ENCODE results near the gene DCC.

Gene DCC

DNA sequence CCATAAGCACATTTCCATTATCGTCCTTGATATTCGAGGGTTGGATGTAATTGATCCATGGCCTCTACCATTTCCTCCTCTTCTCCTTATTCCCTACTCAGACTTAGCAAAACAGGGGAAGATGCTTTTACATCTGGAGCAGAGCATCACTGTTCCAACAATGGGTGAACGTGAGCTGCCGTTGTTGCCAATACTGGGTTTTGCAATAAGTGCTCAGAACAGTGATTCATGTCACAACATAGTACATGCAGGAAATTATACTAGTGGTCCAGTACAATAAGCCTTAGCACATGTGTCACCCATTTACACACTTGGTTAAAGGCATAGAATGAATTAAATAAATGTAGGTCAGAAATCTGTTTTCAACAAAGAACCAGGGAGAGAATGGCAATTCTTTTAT, 112.4 kb downstream of the DCC start:
- TF ChIP-seq CTCF (IDR thresholded peaks at IDR 0.05; ENCODE audit: control insufficient read depth, extremely low read depth, insufficient read depth), result no peak
- no peak for DNase-seq (ENCODE audit: low read depth)
- no peak overlapping the region for H3K4me3 ChIP-seq (ENCODE audit: low read depth, low read length)

GRCh38 chr18:52459890-52460289, 119.9 kb downstream of the DCC start:
- DNase-seq (ENCODE audit: low read depth), result no peak
- no peak for TF ChIP-seq CTCF (IDR thresholded peaks at IDR 0.05; ENCODE audit: control insufficient read depth, extremely low read depth, insufficient read depth)
- H3K4me3 ChIP-seq (ENCODE audit: low read depth, low read length), result no peak overlapping the region

DNA sequence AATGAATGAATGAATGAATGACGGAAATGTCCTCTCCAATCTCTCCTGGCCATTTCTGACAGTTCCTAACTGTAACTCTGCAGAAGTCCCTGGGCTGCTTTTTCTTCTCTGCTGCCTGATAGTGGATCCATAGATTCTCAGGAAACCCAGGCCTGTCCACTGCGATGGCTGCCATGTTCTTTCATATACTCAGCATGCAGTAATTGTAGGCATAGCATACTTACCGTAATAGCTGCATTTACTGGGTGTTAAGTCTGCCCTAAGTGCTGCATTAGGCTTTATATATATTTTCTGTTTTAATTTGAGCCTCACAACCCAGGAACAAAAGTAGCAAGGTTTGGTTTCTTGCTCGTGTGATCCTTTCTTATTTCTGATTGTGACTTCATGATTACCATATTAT, 122.9 kb downstream of the DCC start:
- no peak for DNase-seq (ENCODE audit: low read depth)
- TF ChIP-seq CTCF (IDR thresholded peaks at IDR 0.05; ENCODE audit: control insufficient read depth, extremely low read depth, insufficient read depth), result no peak
- no peak overlapping the region for H3K4me3 ChIP-seq (ENCODE audit: low read depth, low read length)

DNA sequence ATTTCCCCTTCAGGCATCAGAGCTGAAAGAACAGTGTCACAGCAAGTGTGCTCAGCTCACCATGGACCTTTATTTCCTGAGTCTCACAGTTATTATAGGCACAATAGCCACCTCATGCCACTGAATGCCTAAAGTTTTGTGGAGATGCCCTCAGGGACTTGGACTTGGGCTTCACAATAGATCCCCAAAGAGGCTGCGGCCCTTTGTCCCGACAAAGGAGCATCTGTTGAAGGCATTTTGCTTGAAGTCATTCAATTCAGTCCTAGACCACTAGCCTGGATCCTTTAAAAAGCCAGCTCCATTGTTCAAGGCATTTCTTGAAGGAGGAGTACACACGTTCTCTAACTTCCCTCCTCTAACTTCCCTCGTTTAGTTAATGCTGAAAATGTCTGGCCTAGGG, 125.4 kb downstream of the DCC start:
- no peak overlapping the region for H3K4me3 ChIP-seq (ENCODE audit: low read depth, low read length)
- TF ChIP-seq CTCF (IDR thresholded peaks at IDR 0.05; ENCODE audit: control insufficient read depth, extremely low read depth, insufficient read depth), result no peak
- DNase-seq (ENCODE audit: low read depth), result no peak

DNA sequence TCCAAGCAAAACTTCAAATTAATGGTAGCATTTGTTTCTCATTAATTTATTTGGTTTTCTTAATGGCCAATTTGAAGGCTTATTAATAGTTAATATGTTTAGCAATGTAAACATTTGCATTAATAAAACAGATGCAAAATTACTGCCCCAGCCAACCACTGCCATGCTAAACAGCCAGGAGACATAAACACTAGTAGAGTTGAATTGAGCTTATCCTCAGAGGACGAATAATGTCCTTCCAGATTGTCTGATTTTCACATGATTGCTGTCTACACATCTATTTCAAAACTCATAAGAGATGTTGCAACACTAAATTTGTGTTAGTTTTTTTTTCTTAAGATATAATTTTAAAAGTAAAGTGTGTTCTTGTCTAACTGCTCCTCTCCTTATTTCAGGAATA, 128.5 kb downstream of the DCC start:
- no peak for DNase-seq (ENCODE audit: low read depth)
- TF ChIP-seq CTCF (IDR thresholded peaks at IDR 0.05; ENCODE audit: control insufficient read depth, extremely low read depth, insufficient read depth), result no peak
- H3K4me3 ChIP-seq (ENCODE audit: low read depth, low read length), result no peak overlapping the region

DNA sequence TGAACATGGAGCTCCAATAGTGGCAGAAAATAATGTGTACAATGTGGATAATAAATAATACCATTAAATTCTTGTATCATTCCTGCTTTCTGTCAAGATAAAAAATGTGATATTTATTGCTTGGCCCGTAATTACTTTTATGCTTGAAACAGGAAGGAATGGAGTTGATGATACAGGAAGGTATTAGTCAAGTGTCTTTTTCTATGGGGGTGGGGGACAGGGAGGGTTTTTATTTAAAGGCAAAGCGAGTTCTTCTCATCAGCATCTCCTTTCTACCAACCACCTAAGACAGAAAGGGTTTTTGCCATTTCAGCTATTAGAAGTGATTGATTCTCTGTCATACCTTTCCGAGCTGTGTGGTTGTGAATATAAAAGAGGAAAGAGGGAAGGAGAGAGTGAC, 135.3 kb downstream of the DCC start:
- DNase-seq (ENCODE audit: low read depth), result no peak
- H3K4me3 ChIP-seq (ENCODE audit: low read depth, low read length), result no peak overlapping the region
- no peak for TF ChIP-seq CTCF (IDR thresholded peaks at IDR 0.05; ENCODE audit: control insufficient read depth, extremely low read depth, insufficient read depth)

GRCh38 chr18:52481116-52481515, 141.1 kb downstream of the DCC start:
- no peak; the same call in 1 of the 2 replicates for TF ChIP-seq CTCF (IDR thresholded peaks at IDR 0.05; ENCODE audit: control insufficient read depth, extremely low read depth, insufficient read depth)
- peak; percentile 33 for DNase-seq (ENCODE audit: low read depth)
- no peak overlapping the region for H3K4me3 ChIP-seq (ENCODE audit: low read depth, low read length)
